ENCODE results near the gene REXO4. TPM values are rescaled to one million over a fixed set of nuclear protein-coding genes. Genes with fewer than 3 reads are reported as not detected.

Gene REXO4
- total and polyA plus RNA-seq, 2 of the 13 experiments (the other 11 are each of a cell fraction or from before 2014, with no cell fraction given): 18.5 to 30.4 TPM

DNA sequence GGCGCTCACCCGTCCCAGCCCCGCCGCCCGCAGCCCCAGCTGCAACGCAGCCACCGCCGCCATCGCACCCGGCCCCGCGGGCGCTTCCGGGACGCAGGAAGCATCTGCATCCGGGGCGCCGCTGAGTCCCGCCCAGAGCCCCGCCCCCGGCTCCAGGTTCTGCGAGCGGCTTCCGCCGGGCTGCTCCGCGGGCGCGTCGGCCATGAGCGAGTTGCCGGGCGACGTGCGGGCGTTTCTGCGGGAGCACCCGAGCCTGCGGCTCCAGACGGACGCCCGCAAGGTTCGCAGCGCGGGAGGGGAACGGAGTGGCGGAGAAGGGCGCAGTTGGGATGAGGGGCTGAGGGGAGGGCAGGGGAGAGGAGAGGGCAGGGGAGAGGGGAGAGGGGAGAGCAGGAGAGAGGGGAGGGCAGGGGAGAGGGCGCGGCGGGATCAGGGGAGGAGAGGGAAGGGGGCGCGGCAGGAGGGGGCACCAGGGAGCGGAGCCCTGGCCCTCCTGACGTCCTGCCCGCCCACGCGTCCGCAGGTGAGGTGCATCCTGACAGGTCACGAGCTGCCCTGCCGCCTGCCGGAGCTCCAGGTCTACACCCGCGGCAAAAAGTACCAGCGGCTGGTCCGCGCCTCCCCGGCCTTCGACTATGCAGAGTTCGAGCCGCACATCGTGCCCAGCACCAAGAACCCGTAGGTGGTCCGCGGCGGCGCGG, 61.3 kb downstream of the REXO4 start, which contains the start of the genes SURF1 and SURF2 (continued):
- TF ChIP-seq, protein P1, sequence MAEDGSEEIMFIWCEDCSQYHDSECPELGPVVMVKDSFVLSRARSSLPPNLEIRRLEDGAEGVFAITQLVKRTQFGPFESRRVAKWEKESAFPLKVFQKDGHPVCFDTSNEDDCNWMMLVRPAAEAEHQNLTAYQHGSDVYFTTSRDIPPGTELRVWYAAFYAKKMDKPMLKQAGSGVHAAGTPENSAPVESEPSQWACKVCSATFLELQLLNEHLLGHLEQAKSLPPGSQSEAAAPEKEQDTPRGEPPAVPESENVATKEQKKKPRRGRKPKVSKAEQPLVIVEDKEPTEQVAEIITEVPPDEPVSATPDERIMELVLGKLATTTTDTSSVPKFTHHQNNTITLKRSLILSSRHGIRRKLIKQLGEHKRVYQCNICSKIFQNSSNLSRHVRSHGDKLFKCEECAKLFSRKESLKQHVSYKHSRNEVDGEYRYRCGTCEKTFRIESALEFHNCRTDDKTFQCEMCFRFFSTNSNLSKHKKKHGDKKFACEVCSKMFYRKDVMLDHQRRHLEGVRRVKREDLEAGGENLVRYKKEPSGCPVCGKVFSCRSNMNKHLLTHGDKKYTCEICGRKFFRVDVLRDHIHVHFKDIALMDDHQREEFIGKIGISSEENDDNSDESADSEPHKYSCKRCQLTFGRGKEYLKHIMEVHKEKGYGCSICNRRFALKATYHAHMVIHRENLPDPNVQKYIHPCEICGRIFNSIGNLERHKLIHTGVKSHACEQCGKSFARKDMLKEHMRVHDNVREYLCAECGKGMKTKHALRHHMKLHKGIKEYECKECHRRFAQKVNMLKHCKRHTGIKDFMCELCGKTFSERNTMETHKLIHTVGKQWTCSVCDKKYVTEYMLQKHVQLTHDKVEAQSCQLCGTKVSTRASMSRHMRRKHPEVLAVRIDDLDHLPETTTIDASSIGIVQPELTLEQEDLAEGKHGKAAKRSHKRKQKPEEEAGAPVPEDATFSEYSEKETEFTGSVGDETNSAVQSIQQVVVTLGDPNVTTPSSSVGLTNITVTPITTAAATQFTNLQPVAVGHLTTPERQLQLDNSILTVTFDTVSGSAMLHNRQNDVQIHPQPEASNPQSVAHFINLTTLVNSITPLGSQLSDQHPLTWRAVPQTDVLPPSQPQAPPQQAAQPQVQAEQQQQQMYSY (CRISPR knock-in tag; IDR thresholded peaks at IDR 0.05): no peak
- no peak for TF ChIP-seq ZNF224 (CRISPR knock-in tag; IDR thresholded peaks at IDR 0.05)
- TF ChIP-seq ZSCAN25 (CRISPR knock-in tag; IDR thresholded peaks at IDR 0.05): peak; percentile 99
- TF ChIP-seq, protein P2, sequence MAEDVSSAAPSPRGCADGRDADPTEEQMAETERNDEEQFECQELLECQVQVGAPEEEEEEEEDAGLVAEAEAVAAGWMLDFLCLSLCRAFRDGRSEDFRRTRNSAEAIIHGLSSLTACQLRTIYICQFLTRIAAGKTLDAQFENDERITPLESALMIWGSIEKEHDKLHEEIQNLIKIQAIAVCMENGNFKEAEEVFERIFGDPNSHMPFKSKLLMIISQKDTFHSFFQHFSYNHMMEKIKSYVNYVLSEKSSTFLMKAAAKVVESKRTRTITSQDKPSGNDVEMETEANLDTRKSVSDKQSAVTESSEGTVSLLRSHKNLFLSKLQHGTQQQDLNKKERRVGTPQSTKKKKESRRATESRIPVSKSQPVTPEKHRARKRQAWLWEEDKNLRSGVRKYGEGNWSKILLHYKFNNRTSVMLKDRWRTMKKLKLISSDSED (CRISPR knock-in tag; IDR thresholded peaks at IDR 0.05): no peak
- TF ChIP-seq ZNF749 (CRISPR knock-in tag; IDR thresholded peaks at IDR 0.05; ENCODE audit: borderline replicate concordance): no peak
- no peak for TF ChIP-seq CERS6 (CRISPR knock-in tag; IDR thresholded peaks at IDR 0.05)
- TF ChIP-seq REST (IDR thresholded peaks at IDR 0.05; ENCODE audit: borderline replicate concordance in 1 of 2, low read depth in 1 of 2, low read length in 2 of 2): 0 out of 4 replicates have a peak, but pooled peaks of 1 of the 2 experiments have one; percentile 13
- peak; percentile 35; the same call in 1 of the 2 replicates for TF ChIP-seq HNF1B (CRISPR knock-in tag; IDR thresholded peaks at IDR 0.05)
- no peak for TF ChIP-seq ZNF367 (CRISPR knock-in tag; IDR thresholded peaks at IDR 0.05; ENCODE audit: borderline replicate concordance)
- TF ChIP-seq SP4 (CRISPR knock-in tag; IDR thresholded peaks at IDR 0.05): peak; percentile 32; the same call in 1 of the 2 replicates
- peak; percentile 83 for TF ChIP-seq RBFOX2 (IDR thresholded peaks at IDR 0.05; ENCODE audit: low read depth, low read length)
- no peak for TF ChIP-seq TEAD2 (CRISPR knock-in tag; IDR thresholded peaks at IDR 0.05)
- peak; percentile 90 for TF ChIP-seq GATAD1 (CRISPR knock-in tag; IDR thresholded peaks at IDR 0.05)
- TF ChIP-seq, protein P3, sequence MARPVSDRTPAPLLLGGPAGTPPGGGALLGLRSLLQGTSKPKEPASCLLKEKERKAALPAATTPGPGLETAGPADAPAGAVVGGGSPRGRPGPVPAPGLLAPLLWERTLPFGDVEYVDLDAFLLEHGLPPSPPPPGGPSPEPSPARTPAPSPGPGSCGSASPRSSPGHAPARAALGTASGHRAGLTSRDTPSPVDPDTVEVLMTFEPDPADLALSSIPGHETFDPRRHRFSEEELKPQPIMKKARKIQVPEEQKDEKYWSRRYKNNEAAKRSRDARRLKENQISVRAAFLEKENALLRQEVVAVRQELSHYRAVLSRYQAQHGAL (CRISPR knock-in tag; IDR thresholded peaks at IDR 0.05; ENCODE audit: not compliant biosample characterization): no peak
- peak; percentile 94 for TF ChIP-seq YY1 (IDR thresholded peaks at IDR 0.05; ENCODE audit: insufficient read depth, insufficient replicate concordance, low read depth, low read length)
- TF ChIP-seq EED (CRISPR knock-in tag; IDR thresholded peaks at IDR 0.05): no peak
